HEK293 (cell line): ENCODE measurements around the gene FARSA.
"Not testable (repeated sequence)": the region's sequence is repeated elsewhere in the genome, so short reads cannot be mapped to it uniquely, and the experiment has no call there.

Experiments used
- CTCF ChIA-PET: fragments of 350-600 bp; formaldehyde crosslinking; extraction: SDS; loops from one replicate; lab custom pipeline; 2021; ENCODE audit warnings: antibody characterized with exemption; lab: Yijun Ruan, JAX
- POLR2A ChIA-PET: fragments of 300-600 bp; formaldehyde crosslinking; extraction: SDS; loops from one replicate; lab custom pipeline; 2020; ENCODE audit warnings: antibody characterized with exemption, inconsistent platforms; lab: Yijun Ruan, JAX
- H3K27ac ChIP-seq: fragments of 200-500 bp; sonication (Bioruptor generic); 2 replicates; pipeline ENCODE4 v1.5.1; 2014; ENCODE audit warnings: low read depth, low read length, control low read depth, inconsistent platforms; ENCODE audit errors: extremely low read depth
- H3K36me3 ChIP-seq, 2 experiments: fragments of 200-500 bp in 1 of 2; sonication (Bioruptor generic) in 1 of 2; 1 replicate in 1 of 2; 2 replicates in 1 of 2; pipeline ENCODE4 v1.5.1; 2014 to 2017; ENCODE audit warnings: inconsistent platforms in 2 of 2, low read length in 2 of 2; ENCODE audit not compliant: control insufficient read depth in 2 of 2, insufficient read depth in 1 of 2
- H3K4me1 ChIP-seq: fragments of 200-500 bp; sonication (Bioruptor generic); 2 replicates; pipeline ENCODE4 v1.5.1; 2014; ENCODE audit warnings: mild to moderate bottlenecking, low read length, inconsistent platforms; ENCODE audit not compliant: control insufficient read depth, insufficient read depth
- H3K4me3 ChIP-seq: 2 replicates; pipeline ENCODE4 v1.5.1; 2011; ENCODE audit warnings: low read depth, mild to moderate bottlenecking, control low read depth, low read length, moderate library complexity
- H3K9me3 ChIP-seq: fragments of 200-500 bp; sonication (Bioruptor generic); 2 replicates; pipeline ENCODE4 v1.5.1; 2014; ENCODE audit warnings: low read depth, low read length, inconsistent platforms; ENCODE audit not compliant: control insufficient read depth, insufficient read depth
- BCL11B ChIP-seq: fragments of 450-650 bp; formaldehyde crosslinking; IDR thresholded peaks from 2 replicates; pipeline ENCODE4 v1.5.1; 2016; ENCODE audit warnings: low read depth, missing biosample characterization, missing genetic modification characterization
- EGR2 ChIP-seq: fragments of 450-650 bp; formaldehyde crosslinking; IDR thresholded peaks from 2 replicates; pipeline ENCODE4 v1.5.1; 2016; ENCODE audit warnings: low read depth, missing biosample characterization, missing genetic modification characterization
- GLIS1 ChIP-seq: fragments of 450-650 bp; formaldehyde crosslinking; IDR thresholded peaks from 2 replicates; pipeline ENCODE4 v1.5.1; 2016; ENCODE audit warnings: missing biosample characterization, missing genetic modification characterization
- HOXD13 ChIP-seq: sonication (generic); formaldehyde crosslinking; IDR thresholded peaks from 2 replicates; pipeline ENCODE4 v1.8.0; 2022; ENCODE audit warnings: missing genetic modification reagents, borderline replicate concordance
- PRDM1 ChIP-seq: fragments of 450-650 bp; formaldehyde crosslinking; IDR thresholded peaks from 2 replicates; pipeline ENCODE4; 2016; ENCODE audit warnings: missing biosample characterization, missing genetic modification characterization
- RBAK ChIP-seq: fragments of 450-650 bp; formaldehyde crosslinking; IDR thresholded peaks from 2 replicates; pipeline ENCODE4 v1.5.1; 2016; ENCODE audit warnings: missing biosample characterization, missing genetic modification characterization
- SP3 ChIP-seq: fragments of 450-650 bp; formaldehyde crosslinking; IDR thresholded peaks from 2 replicates; pipeline ENCODE4 v1.5.1; 2016; ENCODE audit warnings: missing biosample characterization, missing genetic modification characterization
- ZIC2 ChIP-seq: fragments of 450-650 bp; formaldehyde crosslinking; IDR thresholded peaks from 2 replicates; pipeline ENCODE4 v1.5.1; 2016; ENCODE audit warnings: missing biosample characterization, missing genetic modification characterization
- ZNF132 ChIP-seq: fragments of 450-650 bp; formaldehyde crosslinking; IDR thresholded peaks from 2 replicates; pipeline ENCODE4 v1.5.1; 2017; ENCODE audit warnings: missing biosample characterization, missing genetic modification characterization, borderline replicate concordance
- ZNF16 ChIP-seq: fragments of 450-650 bp; formaldehyde crosslinking; IDR thresholded peaks from 2 replicates; pipeline ENCODE4 v1.5.1; 2016; ENCODE audit warnings: low read depth, missing biosample characterization, missing genetic modification characterization
- ZNF169 ChIP-seq: fragments of 450-650 bp; formaldehyde crosslinking; IDR thresholded peaks from 2 replicates; pipeline ENCODE4 v1.5.1; 2016; ENCODE audit warnings: missing biosample characterization, missing genetic modification characterization
- ZNF341 ChIP-seq: fragments of 450-650 bp; formaldehyde crosslinking; IDR thresholded peaks from 2 replicates; pipeline ENCODE4; 2016; ENCODE audit warnings: low read depth, missing biosample characterization, missing genetic modification characterization
- ZNF366 ChIP-seq: fragments of 450-650 bp; formaldehyde crosslinking; conservative IDR thresholded peaks from 2 replicates; pipeline ENCODE4 v1.5.1; 2016; ENCODE audit warnings: missing biosample characterization, missing genetic modification characterization
- ZNF510 ChIP-seq: fragments of 450-650 bp; formaldehyde crosslinking; IDR thresholded peaks from 2 replicates; pipeline ENCODE4 v1.5.1; 2018; ENCODE audit warnings: mild to moderate bottlenecking, missing genetic modification characterization, missing biosample characterization; ENCODE audit not compliant: insufficient replicate concordance
- ZNF530 ChIP-seq: fragments of 450-650 bp; formaldehyde crosslinking; IDR thresholded peaks from 2 replicates; pipeline ENCODE4 v1.5.1; 2016; ENCODE audit warnings: low read depth, missing biosample characterization, missing genetic modification characterization
- ZNF560 ChIP-seq: fragments of 450-650 bp; formaldehyde crosslinking; IDR thresholded peaks from 2 replicates; pipeline ENCODE4 v1.5.1; 2017; ENCODE audit warnings: missing biosample characterization, missing genetic modification characterization, borderline replicate concordance
- TF ChIP-seq, protein P1 (sequence below): fragments of 450-650 bp; formaldehyde crosslinking; IDR thresholded peaks from 2 replicates; pipeline ENCODE4 v1.5.1; 2016; ENCODE audit warnings: missing biosample characterization, missing genetic modification characterization
- TF ChIP-seq, protein P2 (sequence below): fragments of 450-650 bp; formaldehyde crosslinking; IDR thresholded peaks from 2 replicates; pipeline ENCODE4 v1.5.1; 2016; ENCODE audit warnings: missing biosample characterization, missing genetic modification characterization
- TF ChIP-seq, protein P3 (sequence below): fragments of 450-650 bp; formaldehyde crosslinking; IDR thresholded peaks from 2 replicates; pipeline ENCODE4 v1.5.1; 2017; ENCODE audit warnings: missing biosample characterization, missing genetic modification characterization

FARSA gene

DNA sequence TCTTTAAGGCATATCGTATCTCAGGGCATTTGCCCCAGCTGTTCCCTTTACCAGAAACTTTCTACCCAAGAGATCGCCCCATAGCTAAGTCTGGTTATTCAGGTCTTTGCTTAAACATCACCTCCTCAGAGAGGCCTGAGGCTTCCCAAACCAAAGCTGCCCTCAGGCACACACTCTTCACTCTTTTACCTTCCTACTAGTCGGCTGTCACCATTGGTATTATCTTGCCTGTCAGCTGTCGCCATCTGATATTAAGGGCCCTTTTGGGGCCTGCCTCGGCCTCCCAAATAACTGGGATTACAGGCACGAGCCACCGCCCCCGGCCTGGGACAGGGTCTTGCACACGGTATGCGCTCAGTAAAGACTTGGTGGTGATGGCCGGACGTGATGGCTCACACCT, 22.5 kb upstream of the FARSA start:
- peaks cover 10% of the 10 kb centered on the region for H3K4me1 ChIP-seq
- CTCF ChIA-PET: interaction anchor here (0.7 to 5.5 kb wide), 2 partner anchors 8 to 10 kb away, joined by 4 to 48 read pairs; no protein-coding TSS in a partner anchor
- TF ChIP-seq ZNF341 (tag by site-specific recombination) (peak; percentile 50), GLIS1 (tag by site-specific recombination) (0 out of 2 replicates have a peak, but pooled peaks have one; percentile 4), SP3 (tag by site-specific recombination) (no peak)
- TF ChIP-seq, all 188 proteins: peak for 2
- Histone ChIP-seq H3K4me3 (peak overlapping the region; percentile 74), H3K9me3 (no peaks in the 10 kb centered on the region), H3K27ac (peak overlapping the region; percentile 63; the same call in 1 of the 2 replicates), H3K36me3 (peaks cover 23 to 41% of the 10 kb centered on the region in 2 experiments)
- POLR2A ChIA-PET: interaction anchor here (1.0 to 3.8 kb wide), 5 partner anchors 9 to 68 kb away, joined by 3 to 18 read pairs (median 5); partner anchors contain the start of gene FARSA

DNA sequence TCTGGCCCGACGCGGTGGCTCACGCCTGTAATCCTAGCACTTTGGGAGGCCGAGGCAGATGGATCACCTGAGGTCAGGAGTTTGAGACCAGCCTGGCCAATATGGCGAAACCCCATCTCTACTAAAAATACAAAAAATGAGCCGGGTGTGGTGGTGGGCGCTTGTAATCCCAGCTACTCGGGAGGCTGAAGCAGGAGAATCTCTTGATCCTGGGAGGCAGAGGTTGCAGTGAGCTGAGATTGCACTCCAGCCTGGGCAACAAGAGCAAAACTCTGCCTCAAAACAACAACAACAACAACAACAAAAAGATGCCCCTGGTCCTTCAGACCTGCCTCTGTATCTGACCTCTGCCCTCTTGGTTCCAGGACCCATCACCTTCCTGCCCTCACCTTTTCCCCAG, 22.1 kb upstream of the FARSA start:
- Histone ChIP-seq H3K4me1 (peaks cover 10% of the 10 kb centered on the region), H3K4me3 (peak overlapping the region; percentile 74; the same call in 1 of the 2 replicates), H3K27ac (peak overlapping the region; percentile 63), H3K36me3 (peaks cover 27 to 45% of the 10 kb centered on the region in 2 experiments)
- H3K9me3 ChIP-seq: not testable (repeated sequence)
- POLR2A ChIA-PET: interaction anchor here (1.0 to 3.8 kb wide), 6 partner anchors 9 to 68 kb away, joined by 3 to 18 read pairs (median 6); partner anchors contain the start of gene FARSA
- TF ChIP-seq BCL11B (tag by site-specific recombination): 0 out of 2 replicates have a peak, but pooled peaks have one; percentile 60
- CTCF ChIA-PET: interaction anchor here (0.7 to 5.5 kb wide), 2 partner anchors 8 to 11 kb away, joined by 4 to 48 read pairs; no protein-coding TSS in a partner anchor

DNA sequence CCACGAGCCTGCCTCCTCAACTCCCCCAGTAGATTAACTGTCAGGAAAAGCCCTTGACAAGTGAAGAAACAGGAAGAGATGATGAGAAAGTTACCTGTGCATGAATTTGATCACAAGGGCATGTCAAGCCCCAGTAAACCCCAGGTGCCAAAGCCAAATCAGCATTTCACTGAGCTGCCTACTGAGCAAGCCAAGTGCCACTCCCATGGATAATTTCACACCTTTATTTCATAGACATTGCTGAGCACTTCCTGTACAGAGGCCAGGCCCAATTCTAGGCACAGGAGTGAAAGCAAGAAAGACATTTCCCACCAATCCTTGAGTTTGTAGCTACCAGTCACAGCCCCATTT, 21.1 kb upstream of the FARSA start:
- H3K4me3 ChIP-seq: no peak overlapping the region
- peaks cover 10% of the 10 kb centered on the region for H3K4me1 ChIP-seq
- TF ChIP-seq ZIC2: peak; percentile 41
- peak; percentile 63 for TF ChIP-seq PRDM1 (tag by site-specific recombination)
- no peak for TF ChIP-seq ZNF510 (tag by site-specific recombination)
- TF ChIP-seq, all 188 proteins: peak for 2
- H3K36me3 ChIP-seq: peaks cover 34 to 53% of the 10 kb centered on the region in 2 experiments
- H3K27ac ChIP-seq: peak overlapping the region; percentile 59
- H3K9me3 ChIP-seq: no peaks in the 10 kb centered on the region
- CTCF ChIA-PET: interaction anchor here (0.5 to 5.5 kb wide), 3 partner anchors 12 to 74 kb away, joined by 3 to 48 read pairs (median 3); no protein-coding TSS in a partner anchor
- POLR2A ChIA-PET: interaction anchor here (1.0 to 4.9 kb wide), 6 partner anchors 8 to 64 kb away, joined by 3 to 21 read pairs (median 9); partner anchors contain the start of genes CALR, FARSA, GCDH and RAD23A

DNA sequence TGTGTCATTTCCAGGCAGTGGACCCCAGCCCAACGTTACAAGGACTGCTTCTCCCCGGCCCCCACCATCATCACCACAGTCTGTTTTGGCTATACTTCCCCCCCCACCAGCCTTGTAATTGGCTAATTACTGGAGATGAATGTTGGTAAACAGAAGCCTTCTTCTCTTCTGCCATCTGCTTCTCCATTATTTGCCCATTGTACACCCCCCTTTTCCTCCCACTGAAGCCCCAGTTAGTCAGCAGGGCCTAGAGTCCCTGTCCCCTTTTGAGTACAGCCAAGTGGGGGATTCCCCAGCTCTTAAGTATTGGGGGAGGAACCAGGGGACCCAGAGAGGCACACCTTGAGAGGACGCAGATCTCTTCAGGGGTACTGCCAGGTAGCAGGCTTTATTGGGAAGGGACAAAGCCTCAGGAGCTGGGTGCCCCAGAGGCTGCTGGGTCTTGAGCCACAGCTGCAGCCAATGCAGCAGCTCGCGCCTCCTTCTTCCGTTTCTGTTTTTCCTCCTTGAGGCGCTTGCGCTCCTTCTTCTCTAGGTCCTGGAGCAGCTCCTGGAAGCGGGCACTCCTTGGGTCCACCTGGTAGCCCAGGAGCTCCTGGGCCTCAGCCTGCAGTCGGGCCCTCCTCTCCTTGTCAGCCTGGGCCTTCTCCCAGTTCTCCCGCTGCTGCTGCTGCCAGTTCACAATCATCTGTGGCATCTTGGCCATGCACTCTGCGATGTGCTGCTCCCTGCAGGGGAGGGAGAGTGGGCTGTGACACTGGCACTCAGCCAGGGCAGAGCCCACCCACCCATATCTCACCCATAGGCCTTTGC, 20.5 kb upstream of the FARSA start:
- peak overlapping the region; percentile 59; the same call in 1 of the 2 replicates for H3K27ac ChIP-seq
- POLR2A ChIA-PET: interaction anchor here (1.0 to 4.9 kb wide), 6 partner anchors 8 to 63 kb away, joined by 3 to 21 read pairs (median 9); partner anchors contain the start of genes CALR, FARSA, GCDH and RAD23A
- H3K4me1 ChIP-seq: peaks cover 10% of the 10 kb centered on the region
- H3K4me3 ChIP-seq: no peak overlapping the region
- CTCF ChIA-PET: interaction anchor here (0.8 to 5.5 kb wide), 2 partner anchors 12 to 23 kb away, joined by 3 to 48 read pairs; no protein-coding TSS in a partner anchor
- H3K36me3 ChIP-seq: peaks cover 34 to 59% of the 10 kb centered on the region in 2 experiments
- H3K9me3 ChIP-seq: no peaks in the 10 kb centered on the region
- TF ChIP-seq HOXD13 (CRISPR knock-in tag) (no peak), ZNF169 (tag by site-specific recombination) (no peak), ZNF366 (tag by site-specific recombination) (no peak), EGR2 (peak; percentile 96), RBAK (no peak), ZNF16 (tag by site-specific recombination) (no peak), ZNF560 (tag by site-specific recombination) (no peak), ZNF132 (no peak), ZNF530 (no peak)
- TF ChIP-seq, protein P1, sequence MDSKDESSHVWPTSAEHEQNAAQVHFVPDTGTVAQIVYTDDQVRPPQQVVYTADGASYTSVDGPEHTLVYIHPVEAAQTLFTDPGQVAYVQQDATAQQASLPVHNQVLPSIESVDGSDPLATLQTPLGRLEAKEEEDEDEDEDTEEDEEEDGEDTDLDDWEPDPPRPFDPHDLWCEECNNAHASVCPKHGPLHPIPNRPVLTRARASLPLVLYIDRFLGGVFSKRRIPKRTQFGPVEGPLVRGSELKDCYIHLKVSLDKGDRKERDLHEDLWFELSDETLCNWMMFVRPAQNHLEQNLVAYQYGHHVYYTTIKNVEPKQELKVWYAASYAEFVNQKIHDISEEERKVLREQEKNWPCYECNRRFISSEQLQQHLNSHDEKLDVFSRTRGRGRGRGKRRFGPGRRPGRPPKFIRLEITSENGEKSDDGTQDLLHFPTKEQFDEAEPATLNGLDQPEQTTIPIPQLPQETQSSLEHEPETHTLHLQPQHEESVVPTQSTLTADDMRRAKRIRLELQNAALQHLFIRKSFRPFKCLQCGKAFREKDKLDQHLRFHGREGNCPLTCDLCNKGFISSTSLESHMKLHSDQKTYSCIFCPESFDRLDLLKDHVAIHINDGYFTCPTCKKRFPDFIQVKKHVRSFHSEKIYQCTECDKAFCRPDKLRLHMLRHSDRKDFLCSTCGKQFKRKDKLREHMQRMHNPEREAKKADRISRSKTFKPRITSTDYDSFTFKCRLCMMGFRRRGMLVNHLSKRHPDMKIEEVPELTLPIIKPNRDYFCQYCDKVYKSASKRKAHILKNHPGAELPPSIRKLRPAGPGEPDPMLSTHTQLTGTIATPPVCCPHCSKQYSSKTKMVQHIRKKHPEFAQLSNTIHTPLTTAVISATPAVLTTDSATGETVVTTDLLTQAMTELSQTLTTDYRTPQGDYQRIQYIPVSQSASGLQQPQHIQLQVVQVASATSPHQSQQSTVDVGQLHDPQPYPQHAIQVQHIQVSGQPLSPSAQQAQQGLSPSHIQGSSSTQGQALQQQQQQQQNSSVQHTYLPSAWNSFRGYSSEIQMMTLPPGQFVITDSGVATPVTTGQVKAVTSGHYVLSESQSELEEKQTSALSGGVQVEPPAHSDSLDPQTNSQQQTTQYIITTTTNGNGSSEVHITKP (tag by site-specific recombination): no peak
- TF ChIP-seq, protein P2, sequence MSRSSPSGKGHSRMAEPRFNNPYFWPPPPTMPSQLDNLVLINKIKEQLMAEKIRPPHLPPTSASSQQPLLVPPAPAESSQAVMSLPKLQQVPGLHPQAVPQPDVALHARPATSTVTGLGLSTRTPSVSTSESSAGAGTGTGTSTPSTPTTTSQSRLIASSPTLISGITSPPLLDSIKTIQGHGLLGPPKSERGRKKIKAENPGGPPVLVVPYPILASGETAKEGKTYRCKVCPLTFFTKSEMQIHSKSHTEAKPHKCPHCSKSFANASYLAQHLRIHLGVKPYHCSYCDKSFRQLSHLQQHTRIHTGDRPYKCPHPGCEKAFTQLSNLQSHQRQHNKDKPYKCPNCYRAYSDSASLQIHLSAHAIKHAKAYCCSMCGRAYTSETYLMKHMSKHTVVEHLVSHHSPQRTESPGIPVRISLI (tag by site-specific recombination): no peak
- TF ChIP-seq, protein P3, sequence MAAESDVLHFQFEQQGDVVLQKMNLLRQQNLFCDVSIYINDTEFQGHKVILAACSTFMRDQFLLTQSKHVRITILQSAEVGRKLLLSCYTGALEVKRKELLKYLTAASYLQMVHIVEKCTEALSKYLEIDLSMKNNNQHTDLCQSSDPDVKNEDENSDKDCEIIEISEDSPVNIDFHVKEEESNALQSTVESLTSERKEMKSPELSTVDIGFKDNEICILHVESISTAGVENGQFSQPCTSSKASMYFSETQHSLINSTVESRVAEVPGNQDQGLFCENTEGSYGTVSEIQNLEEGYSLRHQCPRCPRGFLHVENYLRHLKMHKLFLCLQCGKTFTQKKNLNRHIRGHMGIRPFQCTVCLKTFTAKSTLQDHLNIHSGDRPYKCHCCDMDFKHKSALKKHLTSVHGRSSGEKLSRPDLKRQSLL (tag by site-specific recombination): peak; percentile 89
